ENCODE results near the gene CDAN1. TPM values are rescaled to one million over a fixed set of nuclear protein-coding genes. Genes with fewer than 3 reads are reported as not detected.
"Not testable (repeated sequence)": the region's sequence is repeated elsewhere in the genome, so short reads cannot be mapped to it uniquely, and the experiment has no call there.

CDAN1 gene
- total RNA-seq, 1 donor from 2014 or later = 36.4 TPM

DNA sequence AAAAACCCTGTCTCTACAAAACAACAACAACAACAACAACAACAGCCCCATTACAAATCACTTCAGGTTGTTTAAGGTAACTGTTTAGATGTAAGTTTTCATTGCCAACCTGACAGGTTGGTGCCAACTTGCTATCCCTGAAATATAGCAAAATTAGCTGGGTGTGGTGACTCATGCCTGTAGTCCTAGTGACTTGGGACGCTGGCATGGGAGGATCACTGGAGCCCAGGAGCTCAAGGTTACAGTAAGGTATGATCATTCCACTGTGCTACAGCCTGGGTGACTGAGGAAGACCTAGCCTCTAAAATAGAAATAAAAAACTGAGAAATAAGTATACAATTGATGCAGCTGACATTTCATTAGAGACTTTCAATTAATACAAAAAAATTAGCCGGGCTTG lies 36.0 kb upstream of the CDAN1 start:
- H3K4me3 Mint-ChIP-seq (ENCODE audit: low read depth) = no peak overlapping the region
- TF ChIP-seq, protein P1, sequence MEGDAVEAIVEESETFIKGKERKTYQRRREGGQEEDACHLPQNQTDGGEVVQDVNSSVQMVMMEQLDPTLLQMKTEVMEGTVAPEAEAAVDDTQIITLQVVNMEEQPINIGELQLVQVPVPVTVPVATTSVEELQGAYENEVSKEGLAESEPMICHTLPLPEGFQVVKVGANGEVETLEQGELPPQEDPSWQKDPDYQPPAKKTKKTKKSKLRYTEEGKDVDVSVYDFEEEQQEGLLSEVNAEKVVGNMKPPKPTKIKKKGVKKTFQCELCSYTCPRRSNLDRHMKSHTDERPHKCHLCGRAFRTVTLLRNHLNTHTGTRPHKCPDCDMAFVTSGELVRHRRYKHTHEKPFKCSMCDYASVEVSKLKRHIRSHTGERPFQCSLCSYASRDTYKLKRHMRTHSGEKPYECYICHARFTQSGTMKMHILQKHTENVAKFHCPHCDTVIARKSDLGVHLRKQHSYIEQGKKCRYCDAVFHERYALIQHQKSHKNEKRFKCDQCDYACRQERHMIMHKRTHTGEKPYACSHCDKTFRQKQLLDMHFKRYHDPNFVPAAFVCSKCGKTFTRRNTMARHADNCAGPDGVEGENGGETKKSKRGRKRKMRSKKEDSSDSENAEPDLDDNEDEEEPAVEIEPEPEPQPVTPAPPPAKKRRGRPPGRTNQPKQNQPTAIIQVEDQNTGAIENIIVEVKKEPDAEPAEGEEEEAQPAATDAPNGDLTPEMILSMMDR (IDR thresholded peaks at IDR 0.05; ENCODE audit: unreplicated experiment) = no peak
- no peak overlapping the region for H3K27ac Mint-ChIP-seq
- DNase-seq (ENCODE audit: low spot score, unreplicated experiment) = no peak
- no peaks in the 10 kb centered on the region for H3K27me3 Mint-ChIP-seq
- peaks cover 16% of the 10 kb centered on the region for H3K36me3 Mint-ChIP-seq (ENCODE audit: insufficient read depth)
- no peaks in the 10 kb centered on the region for H3K4me1 Mint-ChIP-seq (ENCODE audit: low read depth)
- H3K9me3 Mint-ChIP-seq (ENCODE audit: low read depth) = no peaks in the 10 kb centered on the region

DNA sequence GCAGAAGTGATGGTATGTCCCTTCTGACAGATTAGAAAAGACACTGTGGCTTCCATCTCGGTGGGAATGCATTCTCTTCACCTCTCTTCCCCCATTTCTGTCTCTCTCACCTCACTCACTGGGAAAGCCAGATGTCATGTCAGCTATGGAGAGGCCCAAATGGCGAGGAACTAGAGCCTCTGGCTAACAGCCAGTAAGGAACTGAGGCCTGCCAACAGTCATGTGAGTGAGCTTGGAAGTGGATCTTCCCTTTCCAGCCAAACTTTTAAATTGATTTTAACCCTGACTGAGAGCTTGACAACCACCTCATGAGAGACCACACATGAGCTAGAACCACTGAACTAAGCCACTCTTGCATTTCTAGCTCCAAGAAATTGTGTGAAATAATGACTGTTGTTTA lies 35.2 kb upstream of the CDAN1 start:
- no peaks in the 10 kb centered on the region for H3K27me3 Mint-ChIP-seq
- no peak overlapping the region for H3K27ac Mint-ChIP-seq
- peaks cover 2% of the 10 kb centered on the region for H3K9me3 Mint-ChIP-seq (ENCODE audit: low read depth)
- TF ChIP-seq, protein P1 (IDR thresholded peaks at IDR 0.05; ENCODE audit: unreplicated experiment) = no peak
- no peak for DNase-seq (ENCODE audit: low spot score, unreplicated experiment)
- peaks cover 2% of the 10 kb centered on the region for H3K4me1 Mint-ChIP-seq (ENCODE audit: low read depth)
- no peak overlapping the region for H3K4me3 Mint-ChIP-seq (ENCODE audit: low read depth)
- H3K36me3 Mint-ChIP-seq (ENCODE audit: insufficient read depth) = peaks cover 19% of the 10 kb centered on the region

DNA sequence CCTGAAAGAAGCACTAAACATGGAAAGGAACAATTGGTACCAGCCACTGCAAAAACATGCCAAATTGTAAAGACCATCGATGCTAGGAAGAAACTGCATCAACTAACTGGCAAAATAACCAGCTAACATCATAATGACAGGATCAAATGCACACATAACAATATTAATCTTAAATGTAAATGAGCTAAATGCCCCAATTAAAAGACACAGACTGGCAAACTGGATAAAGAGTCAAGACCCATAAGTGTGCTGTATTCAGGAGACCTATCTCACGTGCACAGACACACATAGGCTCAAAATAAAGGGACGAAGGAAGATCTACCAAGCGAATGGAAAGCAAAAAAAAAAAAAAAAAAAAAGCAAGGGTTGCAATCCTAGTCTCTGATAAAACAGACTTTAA lies 29.2 kb upstream of the CDAN1 start:
- not testable (repeated sequence) for DNase-seq (ENCODE audit: low spot score, unreplicated experiment); H3K27ac Mint-ChIP-seq; H3K4me3 Mint-ChIP-seq (ENCODE audit: low read depth); H3K27me3 Mint-ChIP-seq
- H3K9me3 Mint-ChIP-seq (ENCODE audit: low read depth) = peaks cover 18% of the 10 kb centered on the region
- H3K36me3 Mint-ChIP-seq (ENCODE audit: insufficient read depth) = peaks cover 35% of the 10 kb centered on the region
- H3K4me1 Mint-ChIP-seq (ENCODE audit: low read depth) = peaks cover 15% of the 10 kb centered on the region

DNA sequence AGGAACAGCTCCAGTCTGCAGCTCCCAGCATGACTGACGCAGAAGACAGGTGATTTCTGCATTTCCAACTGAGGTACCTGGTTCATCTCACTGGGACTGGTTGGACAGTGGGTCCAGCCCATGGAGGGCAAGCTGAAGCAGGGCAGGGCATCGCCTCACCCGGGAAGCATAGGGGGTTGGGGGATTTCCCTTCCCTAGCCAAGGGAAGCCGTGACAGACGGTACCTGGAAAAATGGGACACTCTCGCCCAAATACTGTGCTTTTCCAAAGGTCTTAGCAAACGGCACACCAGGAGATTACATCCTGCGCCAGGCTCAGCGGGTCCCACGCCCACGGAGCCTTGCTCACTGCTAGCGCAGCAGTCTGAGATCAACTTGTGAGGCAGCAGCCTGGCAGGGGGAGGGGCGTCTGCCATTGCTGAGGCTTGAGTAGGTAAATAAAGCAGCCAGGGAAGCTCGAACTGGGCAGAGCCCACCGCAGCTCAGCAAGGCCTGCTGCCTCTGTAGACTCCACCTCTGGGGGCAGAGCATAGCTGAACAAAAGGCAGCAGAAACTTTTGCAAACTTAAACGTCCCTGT lies 27.3 kb upstream of the CDAN1 start:
- peak; percentile 27 for DNase-seq (ENCODE audit: low spot score, unreplicated experiment)
- not testable (repeated sequence) for H3K27me3 Mint-ChIP-seq
- peak overlapping the region; percentile 51 for H3K4me3 Mint-ChIP-seq (ENCODE audit: low read depth)
- peaks cover 15% of the 10 kb centered on the region for H3K4me1 Mint-ChIP-seq (ENCODE audit: low read depth)
- H3K27ac Mint-ChIP-seq = peak overlapping the region; percentile 33
- peaks cover 25% of the 10 kb centered on the region for H3K9me3 Mint-ChIP-seq (ENCODE audit: low read depth)
- TF ChIP-seq, protein P1 (IDR thresholded peaks at IDR 0.05; ENCODE audit: unreplicated experiment) = peak; percentile 7
- H3K36me3 Mint-ChIP-seq (ENCODE audit: insufficient read depth) = peaks cover 32% of the 10 kb centered on the region

DNA sequence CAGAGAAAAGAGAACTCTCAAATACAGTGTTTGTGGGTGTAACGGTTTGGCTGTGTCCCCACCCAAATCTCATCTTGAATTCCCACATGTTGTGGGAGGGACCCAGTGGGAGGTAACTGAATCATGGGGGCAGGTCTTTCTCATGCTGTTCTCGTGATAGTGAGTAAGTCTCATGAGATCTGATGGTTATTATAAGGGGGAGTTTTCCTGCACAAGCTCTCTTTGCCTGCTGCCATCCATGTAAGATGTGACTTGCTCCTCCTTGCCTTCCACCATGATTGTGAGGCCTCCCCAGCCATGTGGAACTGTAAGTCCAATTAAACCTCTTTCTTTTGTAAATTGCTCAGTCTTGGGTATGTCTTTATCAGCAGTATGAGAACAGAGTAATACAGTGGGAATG lies 24.9 kb upstream of the CDAN1 start:
- not testable (repeated sequence) for DNase-seq (ENCODE audit: low spot score, unreplicated experiment); H3K4me1 Mint-ChIP-seq (ENCODE audit: low read depth); H3K27ac Mint-ChIP-seq; H3K27me3 Mint-ChIP-seq; H3K4me3 Mint-ChIP-seq (ENCODE audit: low read depth)
- Mint-ChIP-seq H3K36me3 (ENCODE audit: insufficient read depth) (peaks cover 24% of the 10 kb centered on the region), H3K9me3 (ENCODE audit: low read depth) (peaks cover 21% of the 10 kb centered on the region)

DNA sequence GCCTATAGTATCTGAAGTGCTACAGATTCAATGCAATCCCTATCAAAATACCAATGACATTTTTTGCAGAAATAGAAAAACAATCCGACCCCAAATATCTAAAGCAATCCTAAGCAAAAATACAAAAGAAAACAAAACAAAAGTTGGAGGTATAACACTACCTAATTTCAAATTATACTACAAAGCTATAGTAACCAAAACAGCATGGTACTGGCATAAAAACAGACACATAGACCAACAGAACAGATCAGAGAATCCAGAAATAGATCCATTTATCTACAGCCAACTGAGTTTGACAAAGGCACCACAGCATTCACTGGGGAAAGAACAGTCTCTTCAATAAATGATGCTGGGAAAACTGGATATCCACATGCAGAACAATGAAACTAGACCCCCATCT lies 23.8 kb upstream of the CDAN1 start:
- H3K36me3 Mint-ChIP-seq (ENCODE audit: insufficient read depth) = peaks cover 19% of the 10 kb centered on the region
- TF ChIP-seq, protein P1 (IDR thresholded peaks at IDR 0.05; ENCODE audit: unreplicated experiment) = no peak

More for the DNA sequence above, 23.8 kb upstream of the CDAN1 start:
- Mint-ChIP-seq H3K27me3 (no peaks in the 10 kb centered on the region), H3K4me3 (ENCODE audit: low read depth) (no peak overlapping the region), H3K9me3 (ENCODE audit: low read depth) (peaks cover 21% of the 10 kb centered on the region), H3K27ac (no peak overlapping the region), H3K4me1 (ENCODE audit: low read depth) (peaks cover 7% of the 10 kb centered on the region)
- no peak for DNase-seq (ENCODE audit: low spot score, unreplicated experiment)

Data from progenitor cell of endocrine pancreas (in vitro differentiated cells).